AG08396 (cell line): Measurements from ENCODE around the gene TRAF5.
"Not testable (repeated sequence)": the region's sequence is repeated elsewhere in the genome, so short reads cannot be mapped to it uniquely, and the experiment has no call there.

Experiments used
- DNase-seq: peaks from one replicate; pipeline ENCODE4 v3.0.0; 2012; ENCODE audit warnings: low spot score, mixed read lengths

The TRAF5 gene

DNA sequence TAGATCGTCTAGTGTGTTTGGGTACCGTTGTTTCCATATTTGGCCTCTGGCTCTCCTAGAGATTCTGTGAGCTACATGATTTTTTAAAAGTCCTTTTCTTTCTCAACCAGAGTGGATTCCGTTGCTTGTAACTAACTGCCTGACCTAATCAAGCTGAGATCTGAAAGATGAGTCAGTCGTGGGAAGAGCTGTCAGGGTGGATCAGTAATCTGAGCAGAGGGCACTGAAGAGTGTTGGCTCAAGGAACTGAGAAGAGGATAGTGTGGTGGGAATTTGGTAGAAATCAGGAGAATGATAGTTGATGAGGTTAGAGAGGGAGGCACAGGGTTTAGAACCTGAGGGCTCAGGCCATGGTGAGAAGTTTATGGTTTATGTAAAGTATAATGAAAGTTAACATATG lies 52.2 kb downstream of the TRAF5 start:
- peak; percentile 34 for DNase-seq

DNA sequence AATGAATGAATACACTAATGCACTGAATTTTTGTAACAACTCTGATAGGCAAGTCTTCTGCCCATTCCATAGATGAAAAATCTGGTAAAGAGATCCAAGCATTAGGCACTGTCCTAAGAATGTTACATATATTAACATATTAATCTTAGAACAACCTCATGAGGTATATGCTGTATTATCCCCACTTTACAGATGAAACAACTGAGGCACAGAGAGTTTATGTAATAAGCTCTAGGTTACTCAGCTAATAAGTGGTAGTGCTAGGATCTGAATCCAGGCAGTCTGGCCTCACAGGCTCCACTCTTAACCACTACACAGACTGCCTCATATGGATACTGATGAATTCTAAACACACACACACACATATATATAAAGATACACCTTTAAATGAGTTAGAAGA lies 52.8 kb downstream of the TRAF5 start:
- no peak for DNase-seq

DNA sequence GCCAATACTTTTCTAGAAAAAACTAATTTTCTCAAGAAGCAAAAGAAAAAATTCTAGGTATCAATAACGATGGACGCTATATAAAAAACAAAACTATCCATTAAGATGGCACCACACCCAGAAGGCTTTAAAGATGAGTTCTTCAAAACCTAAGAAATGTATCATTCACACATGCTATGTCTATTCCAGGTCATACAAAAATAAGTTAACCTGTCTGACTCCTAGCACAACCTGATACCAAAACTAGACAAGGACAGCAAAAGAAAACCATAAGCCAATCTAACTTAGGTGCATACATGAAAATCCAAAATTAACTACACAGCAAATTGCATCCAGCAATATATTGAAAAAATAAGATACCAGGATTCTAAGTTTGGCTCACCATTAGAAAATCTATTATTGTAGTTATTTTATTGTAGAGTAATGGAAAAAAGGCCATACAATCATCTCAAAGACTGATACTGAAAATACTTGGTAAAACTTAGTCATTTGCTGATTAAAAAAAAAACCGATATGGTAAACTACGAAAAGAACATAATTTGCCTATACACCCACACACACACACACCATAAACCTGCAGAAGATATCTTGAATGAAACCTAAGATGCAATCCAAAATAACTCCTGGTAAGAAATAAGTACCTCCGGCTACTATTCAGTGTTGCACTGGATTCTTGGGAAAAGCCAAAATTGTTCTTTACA lies 55.0 kb downstream of the TRAF5 start:
- no peak for DNase-seq

DNA sequence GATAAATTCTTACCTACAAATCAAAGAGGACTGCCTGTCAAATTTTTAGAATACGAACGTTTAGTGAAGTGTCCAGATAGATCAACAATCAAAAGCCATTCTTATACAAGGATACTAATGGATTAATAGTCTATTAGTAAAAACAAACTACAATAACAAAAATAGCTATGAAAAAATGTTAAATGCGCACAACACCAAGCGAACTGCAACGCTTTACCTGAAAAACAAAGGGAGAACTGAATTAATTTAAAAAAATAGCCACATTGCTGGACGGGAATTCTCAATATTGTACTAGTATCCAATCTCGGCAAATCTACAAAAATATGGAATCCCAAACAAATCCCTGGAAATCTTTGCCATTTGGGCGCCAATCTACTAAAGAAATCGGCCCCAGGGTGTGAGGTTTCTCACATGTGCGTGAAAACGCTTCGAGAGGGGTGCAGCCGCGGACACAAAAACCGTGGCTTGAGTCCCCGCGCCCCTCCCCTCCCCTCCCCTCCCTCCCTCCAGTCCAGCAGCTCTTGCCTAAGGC lies 55.6 kb downstream of the TRAF5 start:
- DNase-seq = no peak

GRCh38 chr1:211382714-211383480 lies 56.3 kb downstream of the TRAF5 start:
- peak; percentile 92 for DNase-seq

DNA sequence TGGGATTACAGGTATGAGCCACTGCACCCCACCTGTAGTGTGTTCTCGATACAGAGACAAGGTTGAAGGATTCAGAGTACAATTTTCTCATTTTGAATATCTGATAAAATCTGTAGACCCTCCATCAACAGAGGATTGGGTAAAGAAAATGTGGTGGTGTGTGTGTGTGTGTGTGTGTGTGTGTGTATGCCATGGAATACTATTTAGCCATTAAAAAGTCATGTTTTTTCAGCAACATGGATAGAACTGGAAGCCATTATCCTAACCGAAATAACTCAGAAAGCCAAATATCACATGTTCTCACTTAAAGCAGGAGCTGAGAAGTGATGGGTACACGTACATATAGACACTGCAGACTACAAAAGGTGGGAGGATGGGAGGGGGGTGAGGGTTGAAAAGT lies 57.9 kb downstream of the TRAF5 start:
- DNase-seq = no peak

DNA sequence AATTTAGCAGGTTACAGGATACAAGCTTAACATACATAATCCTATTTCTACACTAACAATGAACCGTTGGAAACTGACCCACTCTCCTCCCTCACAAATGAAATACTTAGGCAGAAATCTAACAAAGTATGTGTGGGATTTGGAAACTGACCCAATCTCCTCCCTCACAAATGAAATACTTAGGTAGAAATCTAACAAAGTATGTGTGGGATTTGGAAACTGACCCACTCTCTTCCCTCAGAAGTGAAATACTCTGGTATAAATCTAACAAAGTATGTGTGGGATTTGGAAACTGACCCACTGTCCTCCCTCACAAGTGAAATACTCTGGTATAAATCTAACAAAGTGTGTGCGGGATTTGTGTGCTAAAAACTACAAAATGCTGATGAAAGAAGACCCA lies 60.3 kb downstream of the TRAF5 start:
- DNase-seq = no peak

GRCh38 chr1:211390829-211391228 lies 64.2 kb downstream of the TRAF5 start:
- not testable (repeated sequence) for DNase-seq

DNA sequence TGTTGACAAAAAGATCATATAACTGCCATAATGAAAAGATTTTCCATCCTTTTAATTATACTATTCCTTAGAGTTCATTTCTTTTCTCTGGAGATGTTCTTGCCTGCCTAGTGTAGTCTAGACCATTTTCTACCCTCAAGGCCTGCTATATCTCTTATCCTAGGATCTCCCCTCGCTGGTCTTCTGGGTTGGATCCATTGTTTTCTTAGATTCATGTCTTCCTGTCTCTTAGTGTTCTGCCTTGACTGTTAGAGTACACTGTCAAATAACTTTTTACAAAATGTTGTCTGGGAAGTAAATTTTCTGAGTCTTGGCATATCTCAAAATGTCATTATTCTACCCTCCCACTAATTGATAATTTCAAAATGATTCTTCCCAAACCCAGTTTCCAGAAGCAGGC lies 66.6 kb downstream of the TRAF5 start:
- DNase-seq = no peak

DNA sequence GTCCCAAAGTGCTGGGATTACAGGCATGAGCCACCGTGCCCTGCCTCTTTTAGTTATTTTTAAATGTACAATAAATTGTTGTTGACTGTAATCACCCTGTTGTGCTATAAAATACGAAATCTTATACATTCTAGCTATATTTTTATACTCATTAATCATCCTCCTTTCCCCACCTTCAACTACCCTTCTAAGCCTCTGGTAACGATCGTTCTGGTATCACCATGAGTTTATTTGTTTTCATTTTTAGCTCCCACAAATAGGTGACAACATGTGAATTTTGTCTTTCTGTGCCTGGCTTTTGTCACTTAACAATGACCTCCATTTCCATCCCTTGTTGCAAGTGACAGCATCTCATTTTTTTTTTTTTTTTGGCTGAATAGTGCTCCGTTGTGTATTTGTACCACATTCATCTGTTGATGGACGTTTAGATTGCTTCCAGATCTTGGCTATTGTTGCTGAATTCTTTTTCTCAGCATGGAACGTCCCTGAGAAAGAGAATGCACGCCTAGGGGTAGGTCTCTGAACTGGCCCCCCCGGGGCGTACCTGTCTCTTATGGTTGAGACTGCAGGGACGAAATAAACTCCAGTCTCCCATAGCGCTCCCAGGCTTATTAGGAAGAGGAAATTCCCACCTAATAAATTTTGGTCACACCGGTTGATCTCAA lies 71.8 kb downstream of the TRAF5 start:
- not testable (repeated sequence) for DNase-seq

DNA sequence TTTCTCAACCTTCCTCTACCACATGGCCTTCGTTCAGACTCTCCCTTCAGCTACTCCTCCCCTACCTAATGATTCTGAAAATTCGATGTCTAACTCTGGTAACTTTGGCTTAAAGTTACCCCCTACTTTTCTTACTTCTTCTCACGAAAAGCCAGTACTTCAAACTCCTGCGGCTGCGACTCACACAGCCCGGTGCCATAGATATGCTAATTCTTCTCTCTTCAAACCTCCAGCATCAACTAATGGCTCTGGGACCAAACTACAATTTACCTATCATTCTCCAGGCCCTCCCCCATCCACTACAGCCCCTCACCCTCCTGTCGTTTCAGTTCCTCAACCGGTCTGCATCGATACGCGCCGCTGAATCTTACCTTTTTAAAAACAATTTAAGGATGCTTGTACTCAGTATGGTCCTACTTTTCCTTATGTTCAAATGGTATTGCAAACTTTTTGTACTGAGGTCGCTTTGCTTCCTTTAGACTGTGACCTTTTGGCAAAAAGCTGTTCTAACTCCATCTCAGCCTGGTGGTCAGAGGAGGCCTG lies 73.3 kb downstream of the TRAF5 start:
- DNase-seq = not testable (repeated sequence)

DNA sequence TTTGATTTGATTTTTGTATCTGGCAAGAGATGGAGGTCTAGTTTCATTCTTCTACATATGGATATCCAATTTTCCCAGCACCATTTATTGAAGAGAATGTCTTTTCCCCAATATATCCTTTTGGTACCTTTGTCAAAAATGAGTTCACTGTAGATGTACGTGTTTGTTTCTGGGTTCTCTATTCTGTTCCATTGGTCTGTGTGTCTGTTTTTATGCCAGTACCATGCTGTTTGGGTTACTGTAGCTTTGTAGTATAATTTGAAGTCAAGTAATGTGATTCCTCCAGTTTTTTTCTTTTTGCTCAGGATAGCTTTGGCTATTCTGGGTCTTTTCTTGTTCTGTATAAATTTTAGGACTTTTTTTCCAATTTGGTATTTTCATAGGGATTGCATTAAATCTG lies 75.1 kb downstream of the TRAF5 start:
- DNase-seq = not testable (repeated sequence)

GRCh38 chr1:211406086-211406485 lies 79.5 kb downstream of the TRAF5 start:
- DNase-seq = not testable (repeated sequence)

DNA sequence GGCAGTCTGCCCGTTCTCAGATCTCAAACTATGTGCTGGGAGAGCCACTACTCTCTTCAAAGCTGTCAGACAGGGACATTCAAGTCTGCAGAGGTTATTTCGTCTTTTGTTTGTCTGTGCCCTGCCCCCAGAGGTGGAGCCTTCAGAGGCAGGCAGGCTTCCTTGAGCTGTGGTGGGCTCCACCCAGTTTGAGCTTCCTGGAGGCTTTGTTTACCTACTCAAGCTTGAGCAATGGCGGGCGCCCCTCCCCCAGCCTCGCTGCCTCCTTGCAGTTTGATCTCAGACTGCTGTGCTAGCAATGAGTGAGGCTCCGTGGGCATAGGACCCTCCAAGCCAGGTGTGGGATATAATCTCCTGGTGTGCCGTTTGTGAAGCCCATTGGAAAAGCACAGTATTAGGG lies 81.1 kb downstream of the TRAF5 start:
- DNase-seq = not testable (repeated sequence)

- DNase-seq = no peak
Measured at GRCh38 chr1:211411639-211412038, 85.0 kb downstream of the TRAF5 start.

- no peak for DNase-seq
Measured at GRCh38 chr1:211415700-211416099, 89.1 kb downstream of the TRAF5 start.

- DNase-seq = peak; percentile 18
Measured at GRCh38 chr1:211416246-211416627, 89.6 kb downstream of the TRAF5 start.

DNA sequence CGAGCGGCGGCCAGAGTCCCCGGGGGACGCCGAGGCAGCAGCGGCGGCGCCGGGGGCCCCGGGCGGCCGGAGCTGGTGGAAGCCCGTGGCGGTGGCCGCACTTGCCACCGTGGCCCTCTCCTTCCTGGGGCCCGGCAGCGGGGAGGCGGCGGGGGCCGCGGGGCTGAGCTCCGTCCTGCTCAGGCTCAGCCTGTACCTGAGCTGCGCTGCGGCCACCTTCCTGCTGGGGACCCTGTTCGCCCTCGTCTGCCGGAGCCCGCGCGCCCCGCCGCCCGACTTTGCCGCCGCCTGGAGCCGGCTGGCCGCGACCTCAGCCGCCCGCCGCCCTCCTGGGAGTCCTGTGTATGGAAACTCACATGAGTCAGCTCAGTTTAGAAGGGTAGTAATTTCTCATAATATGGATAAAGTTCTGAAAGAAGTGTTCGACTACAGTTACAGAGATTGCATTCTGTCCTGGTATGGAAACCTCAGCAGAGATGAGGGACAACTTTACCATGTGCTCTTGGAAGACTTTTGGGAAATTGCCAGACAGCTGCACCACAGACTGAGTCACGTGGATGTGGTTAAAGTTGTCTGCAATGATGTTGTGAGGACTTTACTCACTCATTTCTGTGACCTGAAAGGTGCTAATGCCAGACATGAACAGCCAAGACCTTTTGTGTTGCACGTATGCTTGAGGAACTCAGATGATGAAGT lies 90.1 kb downstream of the TRAF5 start:
- DNase-seq = peak; percentile 36

GRCh38 chr1:211420389-211420788 lies 93.8 kb downstream of the TRAF5 start:
- DNase-seq = peak; percentile 9

DNA sequence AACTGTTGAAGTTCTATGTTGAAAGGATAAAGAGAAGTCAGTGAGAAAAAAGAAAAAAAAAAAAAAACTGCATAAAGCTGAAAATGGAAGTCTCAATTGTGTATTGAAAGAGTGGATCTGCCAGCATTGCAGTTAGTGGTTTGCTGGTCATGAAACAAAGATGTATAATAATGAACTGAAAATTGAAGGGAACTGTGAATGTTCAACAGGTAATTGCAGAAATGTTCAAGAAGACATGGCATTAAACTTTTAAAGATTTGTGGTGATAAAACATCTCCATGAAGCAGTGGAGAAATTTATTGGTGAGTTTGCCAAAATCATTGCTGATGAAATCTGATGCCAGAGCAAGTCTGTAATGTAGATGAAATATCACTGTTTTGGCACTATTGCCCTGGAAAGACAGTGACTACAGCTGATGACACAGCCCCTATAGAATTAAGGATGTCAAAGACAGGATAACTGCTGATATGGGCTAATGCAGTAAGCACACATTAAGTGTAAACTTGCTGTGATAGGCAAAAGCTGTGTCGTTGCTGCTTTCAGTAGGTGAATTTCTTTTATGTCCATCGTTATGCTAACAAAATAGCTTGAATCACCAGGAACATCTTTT lies 94.3 kb downstream of the TRAF5 start:
- no peak for DNase-seq

GRCh38 chr1:211424018-211424417 lies 97.4 kb downstream of the TRAF5 start:
- no peak for DNase-seq
